ENCODE results near the gene IZUMO1. TPM values are rescaled to one million over a fixed set of nuclear protein-coding genes. Genes with fewer than 3 reads are reported as not detected.

The IZUMO1 gene
- total and polyA plus RNA-seq, 2 of the 13 experiments (the other 11 are each of a cell fraction or from before 2014, with no cell fraction given) = 0.07 to 0.22 TPM

- no peak for TF ChIP-seq ZHX2 (IDR thresholded peaks at IDR 0.05; ENCODE audit: low read depth)
- no peak for TF ChIP-seq ZHX2 (CRISPR knock-in tag; IDR thresholded peaks at IDR 0.05; ENCODE audit: borderline replicate concordance)
- TF ChIP-seq, protein P1, sequence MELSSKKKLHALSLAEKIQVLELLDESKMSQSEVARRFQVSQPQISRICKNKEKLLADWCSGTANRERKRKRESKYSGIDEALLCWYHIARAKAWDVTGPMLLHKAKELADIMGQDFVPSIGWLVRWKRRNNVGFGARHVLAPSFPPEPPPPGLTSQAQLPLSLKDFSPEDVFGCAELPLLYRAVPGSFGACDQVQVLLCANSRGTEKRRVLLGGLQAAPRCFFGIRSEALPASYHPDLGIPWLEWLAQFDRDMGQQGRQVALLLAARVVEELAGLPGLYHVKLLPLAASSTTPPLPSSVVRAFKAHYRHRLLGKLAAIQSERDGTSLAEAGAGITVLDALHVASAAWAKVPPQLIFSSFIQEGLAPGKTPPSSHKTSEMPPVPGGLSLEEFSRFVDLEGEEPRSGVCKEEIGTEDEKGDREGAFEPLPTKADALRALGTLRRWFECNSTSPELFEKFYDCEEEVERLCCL (CRISPR knock-in tag; IDR thresholded peaks at IDR 0.05; ENCODE audit: borderline replicate concordance) = no peak
- no peak for TF ChIP-seq MXD4 (CRISPR knock-in tag; IDR thresholded peaks at IDR 0.05)
- no peak for TF ChIP-seq REXO4 (CRISPR knock-in tag; IDR thresholded peaks at IDR 0.05; ENCODE audit: borderline replicate concordance)
- TF ChIP-seq, protein P2, sequence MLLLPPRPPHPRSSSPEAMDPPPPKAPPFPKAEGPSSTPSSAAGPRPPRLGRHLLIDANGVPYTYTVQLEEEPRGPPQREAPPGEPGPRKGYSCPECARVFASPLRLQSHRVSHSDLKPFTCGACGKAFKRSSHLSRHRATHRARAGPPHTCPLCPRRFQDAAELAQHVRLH (CRISPR knock-in tag; IDR thresholded peaks at IDR 0.05; ENCODE audit: borderline replicate concordance, low read depth) = no peak
- no peak for TF ChIP-seq GRHL1 (CRISPR knock-in tag; conservative IDR thresholded peaks at IDR 0.05)
- TF ChIP-seq TBL1XR1 (IDR thresholded peaks at IDR 0.05; ENCODE audit: borderline replicate concordance, low read length, partially characterized antibody) = no peak
- TF ChIP-seq ZNF281 (CRISPR knock-in tag; IDR thresholded peaks at IDR 0.05; ENCODE audit: borderline replicate concordance) = no peak
- TF ChIP-seq ZFP36L1 (CRISPR knock-in tag; IDR thresholded peaks at IDR 0.05) = no peak
- TF ChIP-seq CHCHD3 (CRISPR knock-in tag; IDR thresholded peaks at IDR 0.05) = no peak
- TF ChIP-seq EP300 (IDR thresholded peaks at IDR 0.05; ENCODE audit: low read depth in 2 of 2, low read length in 2 of 2) = no peak
- no peak for TF ChIP-seq EP300 (CRISPR knock-in tag; IDR thresholded peaks at IDR 0.05; ENCODE audit: borderline replicate concordance)
- no peak for TF ChIP-seq HES4 (CRISPR knock-in tag; IDR thresholded peaks at IDR 0.05; ENCODE audit: borderline replicate concordance)
- TF ChIP-seq ZNF30 (CRISPR knock-in tag; IDR thresholded peaks at IDR 0.05) = no peak
- TF ChIP-seq ZNF777 (CRISPR knock-in tag; IDR thresholded peaks at IDR 0.05) = no peak
- TF ChIP-seq ZNF256 (CRISPR knock-in tag; conservative IDR thresholded peaks at IDR 0.05) = no peak
- TF ChIP-seq ZNF792 (CRISPR knock-in tag; IDR thresholded peaks at IDR 0.05) = no peak
Measured at GRCh38 chr19:48760504-48761205, 13.9 kb upstream of the IZUMO1 start (continued).

Measured in HepG2 (cell line).